K562 (cell line): ENCODE results near the gene SMYD2. TPM values are rescaled to one million over a fixed set of nuclear protein-coding genes. Genes with fewer than 3 reads are reported as not detected.

Source experiments
- ATAC-seq: fragments of 200-7000 bp; cut with Tn5 transposase; 3 replicates; pipeline ENCODE4 v1.9.1; 2020; ENCODE audit warnings: moderate library complexity
- BruUV-seq: library from RNA; stranded (reverse); fragments of 400-500 nt; replicated peaks from 2 replicates; lab custom pipeline; 2021; lab: Mats Ljungman, UMichigan
- CTCF ChIA-PET: fragments of 300-600 bp; formaldehyde crosslinking; extraction: SDS; loops from one replicate; lab custom pipeline; 2021; ENCODE audit warnings: low intra/inter-chr PET ratio; lab: Yijun Ruan, JAX
- POLR2A ChIA-PET: fragments of 300-600, 350-650 bp; sonication (Branson Sonifier 250); formaldehyde crosslinking; extraction: SDS; loops from one replicate; lab custom pipeline; 2021; ENCODE audit warnings: antibody characterized with exemption, inconsistent platforms; lab: Yijun Ruan, JAX
- DNase-seq, 4 experiments: peaks; one replicate each; pipeline versions ENCODE4 v3.0.0 to v3.0.0-alpha.2; 2011 to 2018; ENCODE audit warnings: low spot score in 3 of 4, mixed read lengths in 3 of 4; ENCODE audit errors: extremely low read depth in 1 of 4
- FAIRE-seq: peaks from 2 replicates; lab custom pipeline; 2011; peaks lifted over from hg19 to GRCh38; lab: Jason Lieb, UNC
- H2AFZ ChIP-seq: 2 replicates; pipeline ENCODE4 v1.6.0; 2011; ENCODE audit warnings: low read depth, low read length, control low read depth, inconsistent platforms
- H3K27ac ChIP-seq: fragments of 200-600 bp; 3 replicates; pipeline ENCODE4 v1.8.0; 2011; ENCODE audit warnings: low read depth, mild to moderate bottlenecking, control low read depth, inconsistent platforms, low read length, moderate library complexity, mixed read lengths; ENCODE audit errors: extremely low read depth
- H3K27me3 ChIP-seq, 2 experiments: fragments of 300-600 bp in 1 of 2; 2 replicates in 1 of 2; 3 replicates in 1 of 2; pipeline versions ENCODE4 v1.6.0 to v1.8.0; 2011; ENCODE audit warnings: inconsistent platforms in 2 of 2, low read length in 2 of 2, mild to moderate bottlenecking in 1 of 2, mixed read lengths in 1 of 2, moderate library complexity in 1 of 2; ENCODE audit not compliant: control insufficient read depth in 2 of 2, insufficient read depth in 2 of 2
- H3K36me3 ChIP-seq: fragments of 300-600 bp; 3 replicates; pipeline ENCODE4 v1.8.0; 2011; ENCODE audit warnings: mild to moderate bottlenecking, low read length, inconsistent platforms; ENCODE audit not compliant: control insufficient read depth, insufficient read depth
- H3K4me1 ChIP-seq, 2 experiments: fragments of 200-600 bp in 1 of 2; replicated peaks in 1 of 2; 2 replicates in 1 of 2; 3 replicates in 1 of 2; pipeline versions ENCODE4 v1.5.1 to v1.8.0; 2011; ENCODE audit warnings: inconsistent platforms in 2 of 2, low read length in 2 of 2, mild to moderate bottlenecking in 1 of 2, mixed read lengths in 1 of 2, moderate library complexity in 1 of 2; ENCODE audit not compliant: control insufficient read depth in 2 of 2, insufficient read depth in 2 of 2
- H3K4me2 ChIP-seq: 2 replicates; pipeline ENCODE4 v1.6.1; 2011; ENCODE audit warnings: low read length, control low read depth, inconsistent platforms, mixed read lengths; ENCODE audit not compliant: insufficient read depth
- H3K4me3 ChIP-seq: fragments of 200-600 bp; sonication (generic), shearing (Covaris generic); 2 replicates; pipeline ENCODE4 v1.5.1; 2016; ENCODE audit warnings: control low read depth, inconsistent platforms
- H3K79me2 ChIP-seq: fragments of 200-600 bp; 3 replicates; pipeline ENCODE4 v1.8.0; 2011; ENCODE audit warnings: low read length, inconsistent platforms; ENCODE audit not compliant: control insufficient read depth, insufficient read depth
- H3K9ac ChIP-seq, 2 experiments: 2 replicates each; pipeline versions ENCODE4 v1.6.0 to v1.6.1; 2011; ENCODE audit warnings: low read depth in 2 of 2, low read length in 2 of 2, control low read depth in 1 of 2, inconsistent platforms in 1 of 2, mild to moderate bottlenecking in 1 of 2, mixed read lengths in 1 of 2; ENCODE audit not compliant: insufficient read depth in 1 of 2
- H3K9me1 ChIP-seq: one replicate; pipeline ENCODE4 v1.6.0; 2011; ENCODE audit warnings: inconsistent platforms, mild to moderate bottlenecking, low read length, moderate library complexity; ENCODE audit not compliant: control insufficient read depth, insufficient read depth
- H3K9me3 ChIP-seq: replicated peaks from 2 replicates; pipeline ENCODE4 v1.5.1; 2011; ENCODE audit warnings: low read depth, low read length, inconsistent platforms; ENCODE audit not compliant: control insufficient read depth, insufficient read depth
- H4K20me1 ChIP-seq: replicated peaks from 2 replicates; pipeline ENCODE4 v1.6.1; 2011; ENCODE audit warnings: low read length, inconsistent platforms, mixed read lengths; ENCODE audit not compliant: control insufficient read depth, insufficient read depth
- BHLHE40 ChIP-seq: IDR thresholded peaks from 2 replicates; pipeline ENCODE4 v1.6.1; 2011; ENCODE audit warnings: low read length, improper control_type of control experiment
- CHD1 ChIP-seq: fragments of 200-600 bp; sonication (generic); IDR thresholded peaks from one replicate; pipeline ENCODE4 v1.6.1; 2012; ENCODE audit warnings: mild to moderate bottlenecking, moderate library complexity, low read length, inconsistent platforms
- DACH1 ChIP-seq: fragments of 450-650 bp; IDR thresholded peaks from 2 replicates; pipeline ENCODE4 v1.6.1; 2018; ENCODE audit not compliant: partially characterized antibody
- FOXP4 ChIP-seq: sonication (generic); formaldehyde crosslinking; IDR thresholded peaks from 2 replicates; pipeline ENCODE4 v1.8.0; 2022; ENCODE audit warnings: mild to moderate bottlenecking, missing genetic modification reagents, borderline replicate concordance
- GMEB1 ChIP-seq: fragments of 250-450 bp; sonication (Bioruptor Pico); IDR thresholded peaks from 2 replicates; pipeline ENCODE4 v1.4.0; 2020; ENCODE audit warnings: mild to moderate bottlenecking
- HDGF ChIP-seq: fragments of 450-650 bp; IDR thresholded peaks from 2 replicates; pipeline ENCODE4 v1.6.1; 2016
- ILK ChIP-seq: fragments of 450-650 bp; IDR thresholded peaks from 2 replicates; pipeline ENCODE4 v1.6.1; 2016; ENCODE audit warnings: missing genetic modification characterization, low read depth, mild to moderate bottlenecking, missing compliant biosample characterization, moderate library complexity, borderline replicate concordance
- MCM5 ChIP-seq: fragments of 450-650 bp; IDR thresholded peaks from 2 replicates; pipeline ENCODE4 v1.6.1; 2016; ENCODE audit warnings: low read depth
- NBN ChIP-seq: fragments of 450-650 bp; IDR thresholded peaks from 2 replicates; pipeline ENCODE4 v1.6.1; 2016; ENCODE audit warnings: low read depth, mild to moderate bottlenecking
- SAFB ChIP-seq: fragments of 200-400 bp; formaldehyde crosslinking; IDR thresholded peaks from 2 replicates; pipeline ENCODE4 v1.6.1; 2017; ENCODE audit warnings: low read depth, low read length, borderline replicate concordance
- SNRNP70 ChIP-seq: fragments of 200-400 bp; formaldehyde crosslinking; optimal IDR thresholded peaks from 2 replicates; pipeline ENCODE3; 2017; ENCODE audit warnings: low read depth, low read length
- TOE1 ChIP-seq, 2 experiments: fragments of 450-650 bp in 1 of 2; sonication (generic) in 1 of 2; formaldehyde crosslinking in 1 of 2; IDR thresholded peaks; 2 replicates each; pipeline versions ENCODE4 v1.7.1 to v1.8.0; 2016 to 2022; ENCODE audit warnings: borderline replicate concordance in 2 of 2, mild to moderate bottlenecking in 2 of 2, antibody characterized with exemption in 1 of 2, inconsistent platforms in 1 of 2, low read depth in 1 of 2, missing genetic modification reagents in 1 of 2, moderate library complexity in 1 of 2
- ZNF121 ChIP-seq: sonication (generic); formaldehyde crosslinking; conservative IDR thresholded peaks from 2 replicates; pipeline ENCODE4 v1.8.0; 2022; ENCODE audit warnings: missing genetic modification reagents
- WGBS: fragments of 100-300 bp; shearing (Covaris generic); methylation state at CpG from one replicate; pipeline ENCODE4 v1.1.6; 2016; ENCODE audit warnings: low coverage, mixed read lengths; ENCODE audit not compliant: insufficient coverage; ENCODE audit errors: missing lambda C conversion rate; 5-methylcytosine and 5-hydroxymethylcytosine counted together
- in situ Hi-C: fragments of 300-500 bp; cut with MboI; formaldehyde crosslinking; loops from 4 replicates; pipeline ENCODE4 v1.15.0; 2018; ENCODE audit warnings: inconsistent platforms, mixed read lengths
- intact Hi-C: fragments of 100-400 bp; cut with micrococcal nuclease; formaldehyde crosslinking; loops from 2 replicates; pipeline ENCODE4 v1.14.2; 2022
- polyA plus RNA-seq, 8 experiments: library from polyadenylated mRNA; depleted of rRNA in 4 of 8; stranded (reverse) in 5 of 8; unstranded in 3 of 8; fragments of >200 nt; fragmentation: Nextera tagmentation in 2 of 8; fragmentation: Illumina TruSeq in 1 of 8; extraction: Ambion mirVana in 2 of 8; extraction: Trizol in 1 of 8; gene quantifications; 2 replicates each; pipeline versions ENCODE4 v1.2.1 to v1.2.3, GENCODE V29; 2011 to 2014; ENCODE audit warnings: inconsistent platforms in 1 of 8, missing spikeins in 1 of 8
- total RNA-seq, 7 experiments: library from RNA; depleted of rRNA in 6 of 7; stranded (reverse); fragments of >200 nt in 6 of 7; fragmentation: Illumina TruSeq in 2 of 7; extraction: Trizol in 2 of 7; gene quantifications; 2 replicates each; pipeline versions ENCODE4 v1.2.1 to v1.2.3, GENCODE V29; 2011 to 2021; ENCODE audit warnings: low replicate concordance in 1 of 7

SMYD2 gene
- total and polyA plus RNA-seq, 9 of the 15 experiments (the other 6 are each of a cell fraction or from before 2014, with no cell fraction given), result 13.8 to 81.3 (median 39.9) TPM

- Histone ChIP-seq H3K9ac (no peak overlapping the region), H3K4me1 (no peaks in the 10 kb centered on the region), H3K79me2 (no peaks in the 10 kb centered on the region), H3K27ac (no peak overlapping the region), H3K9me1 (no peaks in the 10 kb centered on the region), H3K36me3 (peaks cover 31% of the 10 kb centered on the region; the same call in 2 of the 3 replicates), H4K20me1 (no peaks in the 10 kb centered on the region), H3K9me3 (no peaks in the 10 kb centered on the region), H2AFZ (no peak overlapping the region), H3K4me3 (no peak overlapping the region), H3K4me2 (no peak overlapping the region), H3K27me3 (no peaks in the 10 kb centered on the region)
- BruUV-seq, result no TSS peak
- FAIRE-seq, result no peak
- TF ChIP-seq SNRNP70 (no peak), TOE1 (IDR thresholded peaks at IDR 0.05; ENCODE audit: borderline replicate concordance) (no peak), TOE1 (CRISPR knock-in tag; IDR thresholded peaks at IDR 0.05; ENCODE audit: borderline replicate concordance, low read depth) (no peak), ZNF121 (no peak), BHLHE40 (no peak), NBN (no peak), CHD1 (no peak), FOXP4 (no peak), HDGF (no peak), GMEB1 (CRISPR knock-in tag) (no peak), SAFB (no peak), MCM5 (no peak), DACH1 (no peak), ILK (tag) (no peak)
- no peak for ATAC-seq
- ChIA-PET POLR2A (interaction anchor here (1.6 kb wide), 1 partner anchor 97 kb away, joined by 3 read pairs; no protein-coding TSS in a partner anchor), CTCF (no interaction called here)
- intact Hi-C loops (no loop called here), in situ Hi-C loops (no loop called here)
- 73% methylated on average over 4 of the region's 4 CpGs for WGBS
- DNase-seq, result no peak
Observed at GRCh38 chr1:214317300-214317699, 36.3 kb downstream of the SMYD2 start.
